ENCODE measurements around the gene EFTUD2. TPM values are rescaled to one million over a fixed set of nuclear protein-coding genes. Genes with fewer than 3 reads are reported as not detected.

EFTUD2 gene
- total and polyA plus RNA-seq, 8 donors = 15.9 to 176 (median 81.8) TPM

GRCh38 chr17:44934745-44935105, 35.5 kb upstream of the EFTUD2 start:
- H3K36me3 ChIP-seq = peaks cover 0 to 29% (median 0%) of the 10 kb centered on the region in 4 donors
- TF ChIP-seq POLR2A (IDR thresholded peaks at IDR 0.05) (no peak), POLR2AphosphoS5 (IDR thresholded peaks at IDR 0.05) (no peak), EP300 (IDR thresholded peaks at IDR 0.05) (no peak)
- TF ChIP-seq, protein P1, sequence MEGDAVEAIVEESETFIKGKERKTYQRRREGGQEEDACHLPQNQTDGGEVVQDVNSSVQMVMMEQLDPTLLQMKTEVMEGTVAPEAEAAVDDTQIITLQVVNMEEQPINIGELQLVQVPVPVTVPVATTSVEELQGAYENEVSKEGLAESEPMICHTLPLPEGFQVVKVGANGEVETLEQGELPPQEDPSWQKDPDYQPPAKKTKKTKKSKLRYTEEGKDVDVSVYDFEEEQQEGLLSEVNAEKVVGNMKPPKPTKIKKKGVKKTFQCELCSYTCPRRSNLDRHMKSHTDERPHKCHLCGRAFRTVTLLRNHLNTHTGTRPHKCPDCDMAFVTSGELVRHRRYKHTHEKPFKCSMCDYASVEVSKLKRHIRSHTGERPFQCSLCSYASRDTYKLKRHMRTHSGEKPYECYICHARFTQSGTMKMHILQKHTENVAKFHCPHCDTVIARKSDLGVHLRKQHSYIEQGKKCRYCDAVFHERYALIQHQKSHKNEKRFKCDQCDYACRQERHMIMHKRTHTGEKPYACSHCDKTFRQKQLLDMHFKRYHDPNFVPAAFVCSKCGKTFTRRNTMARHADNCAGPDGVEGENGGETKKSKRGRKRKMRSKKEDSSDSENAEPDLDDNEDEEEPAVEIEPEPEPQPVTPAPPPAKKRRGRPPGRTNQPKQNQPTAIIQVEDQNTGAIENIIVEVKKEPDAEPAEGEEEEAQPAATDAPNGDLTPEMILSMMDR (IDR thresholded peaks at IDR 0.05) = no peak
- intact Hi-C loops (cut with DNase I; ENCODE audit: low total_unique reads) = no loop called here
- no peaks in the 10 kb centered on the region for H3K9me3 ChIP-seq
- no peaks in the 10 kb centered on the region for H3K27me3 ChIP-seq
- 94 to 97% (median 96%) methylated on average over 9 to 10 of the region's 10 CpGs for WGBS, 5 donors
- DNase-seq = no peak
- H3K4me1 ChIP-seq = no peaks in the 10 kb centered on the region
- no peak overlapping the region for H3K4me3 ChIP-seq
- H3K27ac ChIP-seq = no peak overlapping the region

DNA sequence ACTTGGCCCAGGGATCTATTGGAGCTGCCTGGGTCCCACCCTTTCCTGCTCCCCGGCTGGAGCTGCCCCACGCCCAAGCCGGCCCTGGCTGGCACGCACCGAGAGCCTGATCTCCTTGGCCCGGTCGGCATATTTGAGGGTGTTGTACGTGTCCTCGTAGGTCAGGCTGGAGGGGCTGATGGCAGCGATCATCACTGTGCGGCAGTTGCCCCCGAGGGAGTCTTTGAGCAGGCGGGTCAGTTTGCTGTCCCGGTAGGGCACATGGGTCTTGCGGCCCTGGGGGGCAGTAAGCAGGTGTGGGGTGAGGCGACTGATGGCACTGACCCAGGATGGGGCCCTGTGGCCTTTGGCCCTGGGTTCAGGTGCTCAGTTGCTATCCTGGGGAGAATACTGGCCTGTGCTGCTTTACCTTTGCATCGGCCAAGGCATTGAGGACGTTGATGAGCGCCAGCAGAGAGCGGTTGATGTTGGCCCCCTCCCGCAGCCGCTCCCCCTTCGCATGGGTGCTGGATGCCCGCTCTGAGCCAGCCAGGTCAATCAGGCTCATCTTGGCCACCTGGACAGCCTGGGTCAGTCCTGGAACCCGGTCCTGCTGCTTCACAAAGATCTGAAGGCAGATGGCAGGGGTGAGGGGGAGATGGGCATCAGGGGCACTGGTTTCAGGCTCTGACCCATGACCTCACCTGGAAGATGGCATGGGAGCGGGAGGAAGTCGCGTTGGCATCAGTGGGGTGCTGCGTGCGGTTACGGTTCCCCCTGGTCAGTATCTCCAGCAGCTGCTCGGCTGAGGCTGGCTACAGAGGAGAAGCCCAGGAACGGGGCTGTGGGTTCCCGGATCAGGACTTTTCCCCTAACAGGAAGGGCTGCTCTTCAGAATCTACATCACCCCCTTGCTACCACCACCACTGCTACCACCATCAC, 34.8 kb upstream of the EFTUD2 start:
- no peak for DNase-seq
- H3K4me1 ChIP-seq = no peaks in the 10 kb centered on the region
- H3K36me3 ChIP-seq = peaks cover 0 to 29% (median 0%) of the 10 kb centered on the region in 4 donors
- intact Hi-C loops (cut with DNase I; ENCODE audit: low total_unique reads) = no loop called here
- no peak overlapping the region for H3K4me3 ChIP-seq
- no peaks in the 10 kb centered on the region for H3K9me3 ChIP-seq
- H3K27ac ChIP-seq = no peak overlapping the region
- 91 to 96% (median 94%) methylated on average over 26 to 34 of the region's 34 CpGs for WGBS, 5 donors
- H3K27me3 ChIP-seq = no peaks in the 10 kb centered on the region
- TF ChIP-seq POLR2AphosphoS5 (IDR thresholded peaks at IDR 0.05) (no peak), EP300 (IDR thresholded peaks at IDR 0.05) (no peak), POLR2A (IDR thresholded peaks at IDR 0.05) (no peak)
- TF ChIP-seq, protein P1 (IDR thresholded peaks at IDR 0.05) = no peak

- WGBS, 5 donors = 84 to 94% (median 90%) methylated on average over 5 to 6 of the region's 6 CpGs
- Histone ChIP-seq H3K27me3 (no peaks in the 10 kb centered on the region), H3K27ac (no peak overlapping the region), H3K9me3 (no peaks in the 10 kb centered on the region), H3K4me3 (no peak overlapping the region), H3K36me3 (peaks cover 0 to 41% (median 0%) of the 10 kb centered on the region in 4 donors), H3K4me1 (no peaks in the 10 kb centered on the region)
- DNase-seq = no peak
- TF ChIP-seq POLR2AphosphoS5 (IDR thresholded peaks at IDR 0.05) (no peak), EP300 (IDR thresholded peaks at IDR 0.05) (no peak), POLR2A (IDR thresholded peaks at IDR 0.05) (no peak)
- TF ChIP-seq, protein P1 (IDR thresholded peaks at IDR 0.05) = no peak
- intact Hi-C loops (cut with DNase I; ENCODE audit: low total_unique reads) = no loop called here
Measured at GRCh38 chr17:44932787-44933097, 33.5 kb upstream of the EFTUD2 start.

- WGBS, 5 donors = 87 to 97% (median 93%) methylated on average over 6 to 8 of the region's 8 CpGs
- DNase-seq = no peak
- Histone ChIP-seq H3K4me1 (no peaks in the 10 kb centered on the region), H3K27me3 (no peaks in the 10 kb centered on the region), H3K4me3 (no peak overlapping the region), H3K36me3 (peaks cover 0 to 46% (median 0%) of the 10 kb centered on the region in 4 donors), H3K27ac (no peak overlapping the region), H3K9me3 (no peaks in the 10 kb centered on the region)
- TF ChIP-seq POLR2A (IDR thresholded peaks at IDR 0.05) (no peak), POLR2AphosphoS5 (IDR thresholded peaks at IDR 0.05) (no peak), EP300 (IDR thresholded peaks at IDR 0.05) (no peak)
- TF ChIP-seq, protein P1 (IDR thresholded peaks at IDR 0.05) = no peak
- intact Hi-C loops (cut with DNase I; ENCODE audit: low total_unique reads) = no loop called here
Measured at GRCh38 chr17:44932096-44932786, 33.0 kb upstream of the EFTUD2 start.

Data from stomach (tissue), 9 donors.